Left ventricle myocardium inferior (tissue), 1 donor: Measurements from ENCODE around the gene RPL29. TPM values are rescaled to one million over a fixed set of nuclear protein-coding genes. Genes with fewer than 3 reads are reported as not detected.
A peak's percentile ranks its signal among the peaks of the same experiment; 100 is the strongest.
"Not testable (repeated sequence)": the region's sequence is repeated elsewhere in the genome, so short reads cannot be mapped to it uniquely, and the experiment has no call there.

Source experiments
- DNase-seq: peaks from one replicate; pipeline ENCODE4 v3.0.0-alpha.2; 2020
- H3K27ac ChIP-seq: fragments of 200-600 bp; replicated peaks from 2 replicates; pipeline ENCODE4 v1.8.0; 2021
- H3K27me3 ChIP-seq: fragments of 200-600 bp; 2 replicates; pipeline ENCODE4 v1.8.0; 2021; ENCODE audit warnings: low read depth
- H3K36me3 ChIP-seq: fragments of 200-600 bp; 2 replicates; pipeline ENCODE4 v1.8.0; 2021
- H3K4me1 ChIP-seq: fragments of 200-600 bp; 2 replicates; pipeline ENCODE4 v1.8.0; 2021
- H3K4me3 ChIP-seq: fragments of 200-600 bp; 2 replicates; pipeline ENCODE4 v1.8.0; 2021; ENCODE audit warnings: mild to moderate bottlenecking, moderate library complexity
- H3K9me3 ChIP-seq: fragments of 200-600 bp; replicated peaks from 2 replicates; pipeline ENCODE4 v1.8.0; 2021
- CTCF ChIP-seq: fragments of 200-600 bp; IDR thresholded peaks from 2 replicates; pipeline ENCODE4 v1.8.0; 2021; ENCODE audit warnings: antibody characterized with exemption, mild to moderate bottlenecking, borderline replicate concordance
- intact Hi-C: fragments of 100-400 bp; cut with micrococcal nuclease; formaldehyde crosslinking; loops from one replicate; pipeline ENCODE4 v1.11.0; 2022
- total RNA-seq: library from RNA; stranded (reverse); fragmentation: NEBNext Ultra II Directional; extraction: Animal tissue kit (Norgen Biotek cat#: 25700); gene quantifications from one replicate; pipeline ENCODE4 v1.2.1, GENCODE V29; 2021
- donor health status: DM: no; HTN: yes; CAD: no; lungs with severe emphysema.

RPL29 gene
- total RNA-seq, 1 donor from 2014 or later, result 621 TPM

GRCh38 chr3:51997935-51998596 lies 2.4 kb upstream of the RPL29 start:
- no peak for DNase-seq
- no peak for TF ChIP-seq CTCF
- intact Hi-C loops, result no loop called here
- Histone ChIP-seq H3K4me1 (peaks cover 35% of the 10 kb centered on the region), H3K4me3 (no peak overlapping the region), H3K36me3 (peaks cover 20% of the 10 kb centered on the region), H3K9me3 (no peaks in the 10 kb centered on the region), H3K27me3 (no peaks in the 10 kb centered on the region), H3K27ac (no peak overlapping the region)

- H3K9me3 ChIP-seq, result no peaks in the 10 kb centered on the region
- no peak for DNase-seq
- TF ChIP-seq CTCF, result no peak
- peaks cover 26% of the 10 kb centered on the region for H3K36me3 ChIP-seq
- peaks cover 40% of the 10 kb centered on the region for H3K4me1 ChIP-seq
- no peak overlapping the region for H3K4me3 ChIP-seq
- H3K27me3 ChIP-seq, result no peaks in the 10 kb centered on the region
- intact Hi-C loops, result no loop called here
- no peak overlapping the region for H3K27ac ChIP-seq
Observed at GRCh38 chr3:51997172-51997571, 1.5 kb upstream of the RPL29 start.

DNA sequence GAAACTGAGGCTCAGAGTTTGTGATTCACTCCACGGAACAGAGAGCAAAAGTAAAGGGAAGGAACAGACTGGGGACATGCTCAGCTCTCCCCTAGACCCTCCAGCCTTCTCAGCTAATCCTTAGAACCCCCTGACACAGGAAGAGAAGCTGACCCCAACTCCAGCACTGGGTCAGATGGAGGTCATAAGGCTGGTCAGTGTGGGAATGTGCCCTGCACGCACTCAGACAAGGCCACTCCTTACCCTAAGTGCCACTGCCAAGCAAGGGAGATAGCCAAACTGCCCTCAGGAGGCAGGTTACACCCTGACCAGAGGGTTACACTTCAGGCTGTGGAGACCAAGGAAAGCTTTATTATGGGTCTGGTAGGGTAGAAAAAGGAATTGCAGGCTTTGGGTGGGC lies 1.2 kb downstream of the RPL29 start:
- Histone ChIP-seq H3K36me3 (peaks cover 32% of the 10 kb centered on the region), H3K9me3 (no peaks in the 10 kb centered on the region), H3K4me1 (peaks cover 38% of the 10 kb centered on the region), H3K27ac (peak overlapping the region; percentile 84), H3K4me3 (peak overlapping the region; percentile 82), H3K27me3 (no peaks in the 10 kb centered on the region)
- DNase-seq, result no peak
- no peak for TF ChIP-seq CTCF
- intact Hi-C loops, result no loop called here

GRCh38 chr3:51993657-51994056 lies 2.0 kb downstream of the RPL29 start:
- peaks cover 46% of the 10 kb centered on the region for H3K4me1 ChIP-seq
- not testable (repeated sequence) for DNase-seq
- H3K36me3 ChIP-seq, result peaks cover 32% of the 10 kb centered on the region

GRCh38 chr3:51992017-51992682 lies 3.5 kb downstream of the RPL29 start:
- Histone ChIP-seq H3K36me3 (peaks cover 32% of the 10 kb centered on the region), H3K27me3 (no peaks in the 10 kb centered on the region), H3K9me3 (no peaks in the 10 kb centered on the region), H3K4me1 (peaks cover 46% of the 10 kb centered on the region), H3K27ac (no peak overlapping the region), H3K4me3 (no peak overlapping the region)
- TF ChIP-seq CTCF, result no peak
- DNase-seq, result no peak
- intact Hi-C loops, result no loop called here

More at GRCh38 chr3:51993657-51994056, 2.0 kb downstream of the RPL29 start:
- intact Hi-C loops, H3K27me3 ChIP-seq, H3K27ac ChIP-seq, H3K9me3 ChIP-seq, H3K4me3 ChIP-seq: not testable (repeated sequence)

DNA sequence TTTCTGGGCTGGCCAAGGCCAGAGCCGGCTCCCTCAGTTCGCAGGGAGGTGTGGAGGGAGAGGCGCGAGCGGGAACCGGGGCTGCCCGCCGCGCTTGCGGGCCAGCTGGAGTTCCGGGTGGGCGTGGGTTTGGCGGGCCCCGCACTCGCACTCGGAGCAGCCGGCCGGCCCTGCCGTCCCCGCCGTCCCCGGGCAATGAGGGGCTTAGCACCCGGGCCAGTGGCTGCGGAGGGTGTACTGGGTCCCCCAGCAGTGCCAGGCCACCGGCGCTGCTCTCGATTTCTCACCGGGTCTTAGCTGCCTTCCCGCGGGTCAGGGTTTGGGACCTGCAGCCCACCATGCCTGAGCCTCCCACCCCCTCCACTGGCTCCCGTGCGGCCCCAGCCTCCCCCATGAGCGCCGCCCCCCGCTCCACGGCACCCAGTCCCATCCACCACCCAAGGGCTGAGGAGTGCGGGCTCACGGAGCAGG lies 5.2 kb downstream of the RPL29 start:
- intact Hi-C loops, H3K27ac ChIP-seq, H3K27me3 ChIP-seq, H3K9me3 ChIP-seq, DNase-seq, H3K4me3 ChIP-seq: not testable (repeated sequence)
- peaks cover 42% of the 10 kb centered on the region for H3K4me1 ChIP-seq
- H3K36me3 ChIP-seq, result peaks cover 32% of the 10 kb centered on the region
